GM13977 (cell line): ENCODE data around the gene SHCBP1L.

Experiments
- DNase-seq: peaks from one replicate; pipeline ENCODE4 v3.0.0; 2012; ENCODE audit warnings: low spot score
- in situ Hi-C: fragments of 300-500 bp; cut with MboI; formaldehyde crosslinking; loops from one replicate; pipeline ENCODE4 v1.12.0; 2022; ENCODE audit warnings: low sequenced_read_pairs, low pct_unique_long_range_greater_than_20kb, mixed read lengths, inconsistent platforms; ENCODE audit not compliant: unreplicated experiment
- TF ChIP-seq, protein P1 (sequence below): IDR thresholded peaks from 2 replicates; pipeline ENCODE4 v1.5.1; 2012; ENCODE audit warnings: mild to moderate bottlenecking, control low read depth; ENCODE audit not compliant: insufficient read depth; ENCODE audit errors: extremely low read depth, missing control alignments

Gene SHCBP1L

DNA sequence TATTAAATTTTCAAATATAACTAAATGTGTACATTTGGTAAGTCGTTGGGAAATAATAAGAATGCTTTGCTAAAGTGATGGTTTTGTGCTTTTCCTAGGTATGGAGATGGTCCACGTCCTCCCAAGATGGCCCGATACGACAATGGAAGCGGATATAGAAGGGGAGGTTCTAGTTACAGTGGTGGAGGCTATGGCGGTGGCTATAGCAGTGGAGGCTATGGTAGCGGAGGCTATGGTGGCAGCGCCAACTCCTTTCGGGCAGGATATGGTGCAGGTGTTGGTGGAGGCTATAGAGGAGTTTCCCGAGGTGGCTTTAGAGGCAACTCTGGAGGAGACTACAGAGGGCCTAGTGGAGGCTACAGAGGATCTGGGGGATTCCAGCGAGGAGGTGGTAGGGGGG lies 66.0 kb downstream of the SHCBP1L start:
- in situ Hi-C loops, result no loop called here
- no peak for DNase-seq
- TF ChIP-seq, protein P1, sequence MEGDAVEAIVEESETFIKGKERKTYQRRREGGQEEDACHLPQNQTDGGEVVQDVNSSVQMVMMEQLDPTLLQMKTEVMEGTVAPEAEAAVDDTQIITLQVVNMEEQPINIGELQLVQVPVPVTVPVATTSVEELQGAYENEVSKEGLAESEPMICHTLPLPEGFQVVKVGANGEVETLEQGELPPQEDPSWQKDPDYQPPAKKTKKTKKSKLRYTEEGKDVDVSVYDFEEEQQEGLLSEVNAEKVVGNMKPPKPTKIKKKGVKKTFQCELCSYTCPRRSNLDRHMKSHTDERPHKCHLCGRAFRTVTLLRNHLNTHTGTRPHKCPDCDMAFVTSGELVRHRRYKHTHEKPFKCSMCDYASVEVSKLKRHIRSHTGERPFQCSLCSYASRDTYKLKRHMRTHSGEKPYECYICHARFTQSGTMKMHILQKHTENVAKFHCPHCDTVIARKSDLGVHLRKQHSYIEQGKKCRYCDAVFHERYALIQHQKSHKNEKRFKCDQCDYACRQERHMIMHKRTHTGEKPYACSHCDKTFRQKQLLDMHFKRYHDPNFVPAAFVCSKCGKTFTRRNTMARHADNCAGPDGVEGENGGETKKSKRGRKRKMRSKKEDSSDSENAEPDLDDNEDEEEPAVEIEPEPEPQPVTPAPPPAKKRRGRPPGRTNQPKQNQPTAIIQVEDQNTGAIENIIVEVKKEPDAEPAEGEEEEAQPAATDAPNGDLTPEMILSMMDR, result no peak

DNA sequence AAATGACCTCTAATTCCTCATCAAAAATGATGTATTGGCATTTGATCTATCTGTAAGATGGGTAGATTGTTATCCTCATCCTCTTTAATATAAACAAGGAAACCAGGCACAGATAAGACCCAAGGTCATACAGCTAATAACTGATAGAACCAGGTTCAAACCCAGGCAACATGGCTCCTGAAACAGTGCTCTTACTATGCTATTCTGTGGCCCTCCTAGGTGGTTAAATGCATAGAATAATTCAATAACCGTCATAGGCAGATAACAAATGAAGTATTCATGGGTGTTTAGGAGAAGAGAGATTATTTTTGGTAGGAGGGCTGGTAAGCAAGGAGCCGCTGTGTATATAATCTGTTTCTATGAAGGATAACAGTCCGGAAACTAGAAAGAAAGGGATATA lies 67.4 kb downstream of the SHCBP1L start:
- TF ChIP-seq, protein P1, result no peak
- no peak for DNase-seq
- in situ Hi-C loops, result no loop called here

DNA sequence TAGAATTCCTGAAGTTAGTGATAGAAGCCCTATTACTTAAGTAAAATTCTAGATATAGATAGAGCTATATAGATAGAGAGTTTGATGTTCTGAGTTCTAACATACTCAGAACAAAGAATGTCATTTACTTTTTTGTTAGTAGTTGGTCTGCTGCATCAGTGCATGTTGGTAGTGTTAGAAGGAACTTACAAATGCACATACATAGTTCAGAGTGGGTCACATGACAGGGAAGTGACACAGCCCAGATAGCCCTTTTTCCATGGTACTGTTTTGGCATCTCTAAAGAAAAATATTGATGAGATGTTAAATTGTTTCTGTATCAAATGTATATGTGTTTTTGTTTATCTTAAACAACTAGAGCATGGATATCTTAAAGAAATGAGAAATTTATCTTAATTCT lies 68.1 kb downstream of the SHCBP1L start:
- no peak for DNase-seq
- TF ChIP-seq, protein P1, result no peak
- in situ Hi-C loops, result no loop called here

DNA sequence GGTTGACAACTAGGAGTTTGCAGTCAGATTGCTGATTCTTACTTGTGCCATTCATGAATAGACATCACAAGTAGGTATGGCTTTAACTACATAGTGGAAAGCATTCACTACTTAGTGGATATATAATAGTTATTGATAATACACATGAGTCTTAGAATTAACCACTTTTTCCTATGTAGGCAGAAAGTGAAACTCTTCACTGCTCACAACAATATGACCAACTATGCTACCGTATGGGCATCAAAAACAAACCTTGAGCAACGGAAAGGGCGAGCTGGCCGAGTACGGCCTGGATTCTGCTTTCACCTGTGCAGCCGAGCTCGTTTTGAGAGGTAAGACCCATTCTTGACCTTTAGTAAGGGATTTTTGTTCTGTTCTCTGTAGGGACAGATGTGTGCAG lies 75.1 kb downstream of the SHCBP1L start:
- DNase-seq, result no peak
- in situ Hi-C loops, result no loop called here
- TF ChIP-seq, protein P1, result no peak

DNA sequence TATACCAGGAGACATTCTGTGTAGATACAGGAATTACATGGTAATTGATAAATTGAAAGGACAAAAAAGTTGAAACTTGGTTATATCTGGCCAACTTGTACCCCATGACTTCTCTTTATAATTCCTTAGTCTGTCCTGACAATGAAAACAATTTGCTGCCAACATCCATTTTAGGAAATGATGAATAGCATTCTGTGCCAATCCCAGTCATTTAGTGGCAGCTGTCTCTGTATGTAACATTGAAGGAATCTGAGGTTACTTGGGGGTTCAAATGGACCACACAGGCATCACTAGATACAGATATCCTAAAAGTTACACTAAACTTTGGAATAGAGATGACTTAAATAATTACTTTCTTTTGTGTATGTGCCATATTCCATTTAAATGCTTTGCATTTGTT lies 75.6 kb downstream of the SHCBP1L start:
- in situ Hi-C loops, result no loop called here
- DNase-seq, result no peak
- TF ChIP-seq, protein P1, result no peak

DNA sequence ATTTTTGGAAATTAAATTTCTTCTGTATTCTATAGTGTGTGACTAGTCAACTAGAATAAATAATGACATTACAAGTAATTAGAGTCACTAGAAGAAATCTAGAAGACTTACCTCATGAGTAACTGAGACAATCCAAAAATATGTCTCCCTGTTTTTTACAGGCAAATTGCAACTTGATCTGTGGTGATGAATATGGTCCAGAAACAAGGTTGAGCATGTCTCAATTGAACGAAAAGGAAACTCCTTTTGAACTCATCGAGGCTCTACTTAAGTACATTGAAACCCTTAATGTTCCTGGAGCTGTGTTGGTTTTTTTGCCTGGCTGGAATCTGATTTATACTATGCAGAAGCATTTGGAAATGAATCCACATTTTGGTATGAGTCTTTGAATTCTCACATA lies 77.1 kb downstream of the SHCBP1L start:
- in situ Hi-C loops, result no loop called here
- TF ChIP-seq, protein P1, result no peak

DNA sequence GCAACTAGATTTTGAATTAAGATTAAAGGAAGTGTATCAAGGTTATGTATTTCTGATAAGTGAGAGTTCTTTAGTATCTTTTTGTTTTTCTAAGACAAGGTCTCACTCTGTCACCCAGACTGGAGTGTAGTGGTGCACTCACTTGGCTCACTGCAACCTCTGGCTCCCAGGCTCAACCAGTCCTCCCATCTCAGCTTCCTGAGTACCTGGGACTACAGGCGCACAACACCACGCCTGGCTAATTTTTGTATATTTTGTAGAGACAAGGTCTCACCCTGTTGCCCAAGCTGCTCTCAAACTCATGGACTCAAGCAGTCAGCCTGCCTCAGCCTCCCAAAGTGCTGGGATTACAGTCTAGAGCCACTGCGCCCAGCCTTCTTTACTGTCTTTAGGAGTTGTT lies 80.1 kb downstream of the SHCBP1L start:
- in situ Hi-C loops, result no loop called here
- DNase-seq, result no peak
- TF ChIP-seq, protein P1, result no peak

More for the DNA sequence above, 77.1 kb downstream of the SHCBP1L start:
- no peak for DNase-seq
